ENCODE measurements around the gene RTTN.
"Not testable (repeated sequence)": the region's sequence is repeated elsewhere in the genome, so short reads cannot be mapped to it uniquely, and the experiment has no call there.

Gene RTTN

GRCh38 chr18:70149156-70149555 is 56.3 kb downstream of the RTTN start:
- DNase-seq (ENCODE audit: low spot score), result no peak

- no peak for DNase-seq (ENCODE audit: low spot score)
Measured at GRCh38 chr18:70148039-70148938, 57.2 kb downstream of the RTTN start.

- no peak for DNase-seq (ENCODE audit: low spot score)
Measured at GRCh38 chr18:70146174-70146573, 59.3 kb downstream of the RTTN start.

- DNase-seq (ENCODE audit: low spot score), result no peak
Measured at GRCh38 chr18:70142001-70142400, 63.5 kb downstream of the RTTN start.

- no peak for DNase-seq (ENCODE audit: low spot score)
Measured at GRCh38 chr18:70139138-70139537, 66.3 kb downstream of the RTTN start.

- no peak for DNase-seq (ENCODE audit: low spot score)
Measured at GRCh38 chr18:70135604-70136003, 69.9 kb downstream of the RTTN start.

- no peak for DNase-seq (ENCODE audit: low spot score)
Measured at GRCh38 chr18:70132999-70133398, 72.5 kb downstream of the RTTN start.

GRCh38 chr18:70128271-70128670 is 77.2 kb downstream of the RTTN start:
- no peak for DNase-seq (ENCODE audit: low spot score)

- DNase-seq (ENCODE audit: low spot score), result no peak
Measured at GRCh38 chr18:70127359-70127758, 78.1 kb downstream of the RTTN start.

GRCh38 chr18:70126832-70127231 is 78.7 kb downstream of the RTTN start:
- DNase-seq (ENCODE audit: low spot score), result no peak

- no peak for DNase-seq (ENCODE audit: low spot score)
Measured at GRCh38 chr18:70124139-70124538, 81.3 kb downstream of the RTTN start.

GRCh38 chr18:70121842-70122241 is 83.6 kb downstream of the RTTN start:
- DNase-seq (ENCODE audit: low spot score), result no peak

- DNase-seq (ENCODE audit: low spot score), result no peak
Measured at GRCh38 chr18:70116949-70117348, 88.5 kb downstream of the RTTN start.

- no peak for DNase-seq (ENCODE audit: low spot score)
Measured at GRCh38 chr18:70113511-70113910, 92.0 kb downstream of the RTTN start.

- DNase-seq (ENCODE audit: low spot score), result no peak
Measured at GRCh38 chr18:70110678-70111077, 94.8 kb downstream of the RTTN start.

GRCh38 chr18:70107091-70107490 is 98.4 kb downstream of the RTTN start:
- DNase-seq (ENCODE audit: low spot score), result no peak

GRCh38 chr18:70102854-70103253 is 102.6 kb downstream of the RTTN start:
- DNase-seq (ENCODE audit: low spot score), result not testable (repeated sequence)

GRCh38 chr18:70089858-70090257 is 115.6 kb downstream of the RTTN start:
- no peak for DNase-seq (ENCODE audit: low spot score)

GRCh38 chr18:70086085-70086484 is 119.4 kb downstream of the RTTN start:
- DNase-seq (ENCODE audit: low spot score), result no peak

- no peak for DNase-seq (ENCODE audit: low spot score)
Measured at GRCh38 chr18:70085641-70086040, 119.8 kb downstream of the RTTN start.

- no peak for DNase-seq (ENCODE audit: low spot score)
Measured at GRCh38 chr18:70082430-70082829, 123.1 kb downstream of the RTTN start.

- DNase-seq (ENCODE audit: low spot score), result no peak
Measured at GRCh38 chr18:70078106-70078505, 127.4 kb downstream of the RTTN start.

GRCh38 chr18:70075906-70076305 is 129.6 kb downstream of the RTTN start:
- DNase-seq (ENCODE audit: low spot score), result no peak

GRCh38 chr18:70074116-70074515 is 131.4 kb downstream of the RTTN start:
- no peak for DNase-seq (ENCODE audit: low spot score)

All from CD4-positive, alpha-beta T cell treated with Interleukin-2 at 100 ng/mL for 4 hours (primary cell).